ENCODE measurements around the gene SLC35E1. TPM values are rescaled to one million over a fixed set of nuclear protein-coding genes. Genes with fewer than 3 reads are reported as not detected.

The SLC35E1 gene
- total and polyA plus RNA-seq, 2 of the 4 experiments (the other 2 are of a cell fraction): 22.6 to 38.0 TPM

- BruUV-seq (replicated peaks): no TSS peak
- intact Hi-C loops (cut with micrococcal nuclease) (no loop called here), in situ Hi-C loops (cut with MboI; ENCODE audit: low sequenced_read_pairs) (no loop called here), dilution Hi-C loops (cut with HindIII; ENCODE audit: low sequenced_read_pairs, unreplicated experiment) (no loop called here)
- Histone ChIP-seq H3K9me3 (ENCODE audit: control insufficient read depth, insufficient read depth, low read length) (no peaks in the 10 kb centered on the region), H3K56ac (ENCODE audit: extremely low read depth, insufficient read depth, low read length) (no peak overlapping the region), H3K27ac (ENCODE audit: insufficient read depth, low read length) (no peak overlapping the region), H3K36me3 (ENCODE audit: control insufficient read depth, insufficient read depth, low read length) (peaks cover 29% of the 10 kb centered on the region), H2BK5ac (ENCODE audit: low read depth, low read length, poor library complexity, severe bottlenecking) (no peak overlapping the region), H4K8ac (ENCODE audit: low read depth in 2 of 2, low read length in 2 of 2) (no peak overlapping the region), H2BK120ac (ENCODE audit: low read depth, low read length) (no peak overlapping the region), H3K4ac (ENCODE audit: low read depth, low read length) (no peak overlapping the region), H2BK20ac (ENCODE audit: low read depth, low read length) (no peak overlapping the region), H2AK5ac (ENCODE audit: low read depth, low read length) (no peak overlapping the region), H2AFZ (replicated peaks; ENCODE audit: low read length, poor library complexity) (no peak overlapping the region), H4K20me1 (ENCODE audit: insufficient read depth, low read length) (peaks cover 93% of the 10 kb centered on the region), H3K4me3 (ENCODE audit: insufficient read depth, low read depth, low read length) (no peak overlapping the region), H2BK15ac (ENCODE audit: low read depth, low read length) (no peak overlapping the region), H2AK9ac (replicated peaks; ENCODE audit: low read depth, low read length, poor library complexity) (no peak overlapping the region), H3K9ac (ENCODE audit: low read depth, low read length) (no peak overlapping the region), H3K4me2 (ENCODE audit: low read depth, low read length) (no peak overlapping the region), H3K14ac (replicated peaks; ENCODE audit: low read depth, low read length) (no peak overlapping the region), H4K5ac (ENCODE audit: low read depth, low read length) (no peak overlapping the region), H3K23ac (ENCODE audit: low read depth, low read length) (no peak overlapping the region), H3K9me1 (ENCODE audit: insufficient read depth, low read length) (peaks cover 31% of the 10 kb centered on the region), H3K27me3 (ENCODE audit: control insufficient read depth, insufficient read depth, low read length) (no peaks in the 10 kb centered on the region), H3K79me1 (ENCODE audit: low read depth in 1 of 2, low read length in 2 of 2) (peaks cover 36 to 88% of the 10 kb centered on the region in 2 experiments), H4K91ac (ENCODE audit: insufficient read depth, low read depth, low read length) (no peak overlapping the region), H3K18ac (ENCODE audit: low read depth, low read length) (no peak overlapping the region), H3K4me1 (ENCODE audit: control insufficient read depth, insufficient read depth, low read length) (peaks cover 9% of the 10 kb centered on the region)
- ChIA-PET CTCF (no interaction called here), POLR2A (ENCODE audit: unreplicated experiment) (no interaction called here)
- TF ChIP-seq FOS (IDR thresholded peaks at IDR 0.05; ENCODE audit: low read depth, low read length) (no peak), MAZ (IDR thresholded peaks at IDR 0.05; ENCODE audit: borderline replicate concordance, low read depth, low read length) (no peak), RAD21 (IDR thresholded peaks at IDR 0.05; ENCODE audit: low read length) (no peak), CHD1 (IDR thresholded peaks at IDR 0.05; ENCODE audit: low read depth, low read length) (no peak), POLR2A (IDR thresholded peaks at IDR 0.05; ENCODE audit: low read depth, low read length) (no peak), CEBPB (IDR thresholded peaks at IDR 0.05; ENCODE audit: low read depth, low read length) (no peak)
- WGBS, 2 experiments (ENCODE audit: extremely low coverage in 2 of 2, insufficient read length in 1 of 2): 100% methylated on average over 1 of the region's 4 CpGs; no CpG with 5 or more reads in 1 of the 2 experiments
- ATAC-seq (ENCODE audit: low read depth) (no peak), DNase-seq (no peak)
These were observed 7.2 kb upstream of the SLC35E1 start for GRCh38 chr19:16579381-16579780.

Data from IMR-90 (cell line).